B cell (primary cell): ENCODE results near the gene HOXC13. TPM values are rescaled to one million over a fixed set of nuclear protein-coding genes. Genes with fewer than 3 reads are reported as not detected.

ENCODE experiments used
- ATAC-seq: fragments of 200-7000 bp; cut with Tn5 transposase; one replicate; pipeline ENCODE4 v1.10.0; 2021; ENCODE audit warnings: low read depth, mild to moderate bottlenecking, moderate number of reproducible peaks, moderate library complexity
- CTCF ChIA-PET: fragments of 350-600 bp; sonication (Branson Sonifier 250); formaldehyde crosslinking; loops from one replicate; lab custom pipeline; 2021; ENCODE audit warnings: antibody characterized with exemption, inconsistent platforms; lab: Charles Lee
- POLR2A ChIA-PET: fragments of 350-600 bp; sonication (Branson Sonifier 250); formaldehyde crosslinking; loops from one replicate; lab custom pipeline; 2021; ENCODE audit warnings: antibody characterized with exemption; lab: Charles Lee
- DNase-seq: peaks from one replicate; pipeline ENCODE4 v3.0.0; 2013
- H2AFZ ChIP-seq: 2 replicates; pipeline ENCODE4 v1.6.1; 2012; ENCODE audit warnings: mild to moderate bottlenecking, low read depth, low read length; ENCODE audit not compliant: insufficient read depth, poor library complexity, severe bottlenecking
- H3K27ac ChIP-seq, 2 donors: 1 replicate in 1 of 2; 2 replicates in 1 of 2; pipeline ENCODE4 v1.5.1; 2012 to 2013; ENCODE audit warnings: low read length in 2 of 2, mild to moderate bottlenecking in 2 of 2, moderate library complexity in 1 of 2
- H3K27me3 ChIP-seq, 4 experiments: fragments of 200-600 bp in 1 of 4; sonication (generic) in 1 of 4; replicated peaks in 1 of 4; 1 replicate in 2 of 4; 2 replicates in 2 of 4; pipeline versions ENCODE4 v1.6.1 to v1.7.0; 2013 to 2016; ENCODE audit warnings: low read length in 3 of 4, mild to moderate bottlenecking in 2 of 4, mixed read lengths in 1 of 4, moderate library complexity in 1 of 4; ENCODE audit not compliant: insufficient read depth in 4 of 4, control insufficient read depth in 3 of 4; ENCODE audit errors: control extremely low read depth in 1 of 4
- H3K36me3 ChIP-seq, 2 experiments: replicated peaks in 1 of 2; 1 replicate in 1 of 2; 2 replicates in 1 of 2; pipeline versions ENCODE4 v1.6.1 to v1.7.1; 2013; ENCODE audit warnings: low read length in 1 of 2; ENCODE audit not compliant: insufficient read depth in 2 of 2, control insufficient read depth in 1 of 2; ENCODE audit errors: control extremely low read depth in 1 of 2, extremely low read depth in 1 of 2
- H3K4me1 ChIP-seq, 2 donors: fragments of 200-600 bp in 1 of 2; sonication (generic) in 1 of 2; 1 replicate in 1 of 2; 2 replicates in 1 of 2; pipeline versions ENCODE4 v1.5.1 to v1.6.1; 2013 to 2017; ENCODE audit warnings: low read length in 2 of 2; ENCODE audit not compliant: control insufficient read depth in 2 of 2, insufficient read depth in 2 of 2
- H3K4me2 ChIP-seq: replicated peaks from 2 replicates; pipeline ENCODE3; 2012; ENCODE audit warnings: mild to moderate bottlenecking, low read depth, low read length; ENCODE audit not compliant: poor library complexity, severe bottlenecking
- H3K4me3 ChIP-seq, 5 experiments: fragments of 200-600 bp in 1 of 5; sonication (generic) in 1 of 5; 1 replicate in 3 of 5; 2 replicates in 2 of 5; pipeline versions ENCODE4 v1.5.1 to v1.7.0; 2011 to 2016; ENCODE audit warnings: low read length in 4 of 5, mild to moderate bottlenecking in 4 of 5, low read depth in 2 of 5, control low read depth in 1 of 5, moderate library complexity in 1 of 5; ENCODE audit not compliant: insufficient read depth in 1 of 5; ENCODE audit errors: control extremely low read depth in 1 of 5, extremely low read depth in 1 of 5
- H3K79me2 ChIP-seq: fragments of 200-600 bp; sonication (generic); one replicate; pipeline ENCODE4 v1.6.0; 2016; ENCODE audit warnings: low read length; ENCODE audit not compliant: control insufficient read depth, insufficient read depth
- H3K9ac ChIP-seq: fragments of 200-600 bp; sonication (generic); 2 replicates; pipeline ENCODE4 v1.6.1; 2017; ENCODE audit warnings: mild to moderate bottlenecking, low read length, moderate library complexity
- H3K9me3 ChIP-seq, 3 donors: one replicate each; pipeline versions ENCODE4 v1.6.1 to v1.7.1; 2013; ENCODE audit warnings: low read length in 2 of 3; ENCODE audit not compliant: control insufficient read depth in 2 of 3, insufficient read depth in 1 of 3; ENCODE audit errors: control extremely low read depth in 1 of 3
- H4K20me1 ChIP-seq: 2 replicates; pipeline ENCODE4 v1.6.0; 2012; ENCODE audit warnings: mild to moderate bottlenecking, low read length; ENCODE audit not compliant: insufficient read depth, control insufficient read depth, poor library complexity, severe bottlenecking
- H3K27ac Mint-ChIP-seq: one replicate; pipeline ENCODE4 v1.8.0; 2021; ENCODE audit warnings: mixed read lengths
- H3K27me3 Mint-ChIP-seq: one replicate; pipeline ENCODE4 v1.8.0; 2021; ENCODE audit warnings: mixed read lengths
- H3K4me1 Mint-ChIP-seq: one replicate; pipeline ENCODE4 v1.8.0; 2021; ENCODE audit warnings: mixed read lengths
- H3K4me3 Mint-ChIP-seq: one replicate; pipeline ENCODE4 v1.8.0; 2021; ENCODE audit warnings: mixed read lengths
- H3K9me3 Mint-ChIP-seq: one replicate; pipeline ENCODE4 v1.8.0; 2022; ENCODE audit warnings: mixed read lengths; ENCODE audit not compliant: insufficient read depth
- CTCF ChIP-seq: fragments of 200-600 bp; IDR thresholded peaks from one replicate; pipeline ENCODE4 v1.8.0; 2022; ENCODE audit warnings: antibody characterized with exemption, mild to moderate bottlenecking
- EZH2 ChIP-seq: IDR thresholded peaks from 2 replicates; pipeline ENCODE4 v1.6.1; 2012; ENCODE audit warnings: borderline replicate concordance, low read depth, mild to moderate bottlenecking, moderate library complexity, low read length; ENCODE audit not compliant: insufficient read depth, poor library complexity, severe bottlenecking
- WGBS: methylation state at CpG from one replicate; pipeline ENCODE4 v1.1.5; 2013; ENCODE audit warnings: missing lambda C conversion rate; ENCODE audit not compliant: insufficient coverage; 5-methylcytosine and 5-hydroxymethylcytosine counted together
- intact Hi-C: fragments of 100-400 bp; cut with micrococcal nuclease; formaldehyde crosslinking; loops from one replicate; pipeline ENCODE4 v1.10.0; 2022
- polyA plus RNA-seq: library from polyadenylated mRNA; depleted of rRNA; stranded (reverse); fragments of >200 nt; gene quantifications from 2 replicates; pipeline ENCODE4 v1.2.3, GENCODE V29; 2012
- total RNA-seq, 2 donors: library from RNA; stranded (reverse); fragments of 120-200 nt in 1 of 2; gene quantifications; 1 replicate in 1 of 2; 2 replicates in 1 of 2; pipeline versions ENCODE4 v1.2.3 to v1.2.4, GENCODE V29; 2013 to 2022

HOXC13 gene
- total and polyA plus RNA-seq, 2 donors (not counting 1 experiment from before 2014, with no cell fraction given) = not detected

GRCh38 chr12:53890081-53890480, 48.5 kb upstream of the HOXC13 start:
- no peaks in the 10 kb centered on the region for H3K4me1 Mint-ChIP-seq
- CTCF ChIA-PET = no interaction called here
- no peak overlapping the region for H3K4me2 ChIP-seq
- H2AFZ ChIP-seq = no peak overlapping the region
- WGBS = no CpG with 5 or more reads among the region's 3 CpGs
- no peak overlapping the region for H3K9ac ChIP-seq
- POLR2A ChIA-PET = no interaction called here
- no peak overlapping the region for H3K4me3 Mint-ChIP-seq
- H3K27ac Mint-ChIP-seq = no peak overlapping the region
- peaks cover 0 to 8% (median 5%) of the 10 kb centered on the region in 4 experiments for H3K27me3 ChIP-seq
- H3K36me3 ChIP-seq = no peaks in the 10 kb centered on the region
- ATAC-seq (no peak), DNase-seq (no peak)
- H3K9me3 Mint-ChIP-seq = no peaks in the 10 kb centered on the region
- no peak overlapping the region for H3K4me3 ChIP-seq
- H3K79me2 ChIP-seq = no peaks in the 10 kb centered on the region
- no peaks in the 10 kb centered on the region for H3K9me3 ChIP-seq
- no peak overlapping the region for H3K27ac ChIP-seq
- H3K4me1 ChIP-seq = no peaks in the 10 kb centered on the region
- no peak for TF ChIP-seq EZH2
- TF ChIP-seq CTCF = no peak
- H4K20me1 ChIP-seq = no peaks in the 10 kb centered on the region
- peaks cover 34% of the 10 kb centered on the region for H3K27me3 Mint-ChIP-seq
- intact Hi-C loops = no loop called here

- POLR2A ChIA-PET = no interaction called here
- no CpG with 5 or more reads among the region's 3 CpGs for WGBS
- Histone ChIP-seq H3K79me2 (no peaks in the 10 kb centered on the region), H3K27ac (no peak overlapping the region), H2AFZ (no peak overlapping the region), H3K4me3 (no peak overlapping the region), H3K36me3 (no peaks in the 10 kb centered on the region), H3K27me3 (peaks cover 0 to 17% (median 5%) of the 10 kb centered on the region in 4 experiments), H3K4me2 (no peak overlapping the region), H3K9me3 (no peaks in the 10 kb centered on the region), H3K4me1 (no peaks in the 10 kb centered on the region), H4K20me1 (no peaks in the 10 kb centered on the region), H3K9ac (no peak overlapping the region)
- TF ChIP-seq EZH2 = no peak
- TF ChIP-seq CTCF = no peak
- no peak for ATAC-seq
- Mint-ChIP-seq H3K4me1 (no peaks in the 10 kb centered on the region), H3K9me3 (peaks cover 2% of the 10 kb centered on the region), H3K27ac (no peak overlapping the region), H3K27me3 (peaks cover 41% of the 10 kb centered on the region), H3K4me3 (no peak overlapping the region)
- CTCF ChIA-PET = no interaction called here
- intact Hi-C loops = no loop called here
- DNase-seq = no peak
Measured at GRCh38 chr12:53892762-53893395, 45.8 kb upstream of the HOXC13 start.
